K562 (cell line): Measurements from ENCODE around the gene MTERF2. TPM values are rescaled to one million over a fixed set of nuclear protein-coding genes. Genes with fewer than 3 reads are reported as not detected.
A peak's percentile ranks its signal among the peaks of the same experiment; 100 is the strongest.

ENCODE experiments used
- E2F5 ChIP-seq: sonication (generic); formaldehyde crosslinking; IDR thresholded peaks from 2 replicates; pipeline ENCODE4 v1.8.0; 2022; ENCODE audit warnings: mild to moderate bottlenecking, missing genetic modification reagents
- EP300 ChIP-seq: IDR thresholded peaks from 2 replicates; pipeline ENCODE4 v1.6.1; 2012; ENCODE audit warnings: low read length, improper control_type of control experiment
- ERF ChIP-seq: fragments of 450-650 bp; formaldehyde crosslinking; IDR thresholded peaks from 2 replicates; pipeline ENCODE4 v1.4.0; 2020; ENCODE audit warnings: mild to moderate bottlenecking, mixed read lengths
- HNRNPLL ChIP-seq: fragments of 200-400 bp; formaldehyde crosslinking; IDR thresholded peaks from 2 replicates; pipeline ENCODE4 v1.6.1; 2017; ENCODE audit warnings: low read length, low read depth, mild to moderate bottlenecking; ENCODE audit not compliant: poor library complexity, severe bottlenecking
- KDM5B ChIP-seq: fragments of 200-600 bp; sonication (generic); IDR thresholded peaks from 2 replicates; pipeline ENCODE4 v1.6.1; 2012; ENCODE audit warnings: low read depth, mild to moderate bottlenecking, moderate library complexity, low read length, control low read depth, inconsistent platforms; ENCODE audit not compliant: insufficient replicate concordance
- MBD1 ChIP-seq: fragments of 250-450 bp; sonication (Bioruptor Pico); IDR thresholded peaks from 2 replicates; pipeline ENCODE4 v1.8.0; 2022; ENCODE audit warnings: inconsistent platforms
- MCM3 ChIP-seq: fragments of 450-650 bp; IDR thresholded peaks from 2 replicates; pipeline ENCODE4 v1.6.1; 2016
- MYBL2 ChIP-seq, 2 experiments: fragments of 450-650 bp in 1 of 2; sonication (generic) in 1 of 2; formaldehyde crosslinking in 1 of 2; IDR thresholded peaks; 2 replicates each; pipeline versions ENCODE4 v1.6.1 to v1.8.1; 2017 to 2022; ENCODE audit warnings: borderline replicate concordance in 1 of 2, inconsistent platforms in 1 of 2, low read depth in 1 of 2, mild to moderate bottlenecking in 1 of 2, missing genetic modification reagents in 1 of 2, moderate library complexity in 1 of 2
- NFIC ChIP-seq: fragments of 450-650 bp; IDR thresholded peaks from 2 replicates; pipeline ENCODE4 v1.6.1; 2017; ENCODE audit warnings: mild to moderate bottlenecking, inconsistent platforms
- PBX2 ChIP-seq, 2 experiments: IDR thresholded peaks in 1 of 2; conservative IDR thresholded peaks in 1 of 2; 2 replicates each; pipeline ENCODE4 v1.6.1; 2016; ENCODE audit warnings: low read depth in 2 of 2, mild to moderate bottlenecking in 1 of 2, missing compliant biosample characterization in 1 of 2, missing genetic modification characterization in 1 of 2, moderate library complexity in 1 of 2
- SMAD1 ChIP-seq: fragments of 150-350 bp; IDR thresholded peaks from 2 replicates; pipeline ENCODE4 v1.6.1; 2014; ENCODE audit warnings: low read length, low read depth; ENCODE audit not compliant: partially characterized antibody
- SMARCB1 ChIP-seq: IDR thresholded peaks from 2 replicates; pipeline ENCODE4 v1.6.1; 2011; ENCODE audit warnings: improper control_type of control experiment, low read depth; ENCODE audit not compliant: insufficient read length
- STAT5B ChIP-seq: fragments of 250-450 bp; sonication (Bioruptor Pico); IDR thresholded peaks from 2 replicates; pipeline ENCODE4 v1.8.0; 2021; ENCODE audit warnings: mild to moderate bottlenecking, inconsistent platforms
- TCF7 ChIP-seq: sonication (generic); IDR thresholded peaks from 2 replicates; pipeline ENCODE4 v1.6.1; 2016; ENCODE audit warnings: antibody characterized with exemption, borderline replicate concordance
- ZBTB17 ChIP-seq: fragments of 450-650 bp; formaldehyde crosslinking; IDR thresholded peaks from 2 replicates; pipeline ENCODE4 v1.4.0; 2020; ENCODE audit warnings: mild to moderate bottlenecking
- ZEB2 ChIP-seq: fragments of 450-650 bp; IDR thresholded peaks from 2 replicates; pipeline ENCODE4 v1.6.1; 2016
- ZNF217 ChIP-seq: sonication (generic); formaldehyde crosslinking; IDR thresholded peaks from 2 replicates; pipeline ENCODE4 v1.8.0; 2022; ENCODE audit warnings: mild to moderate bottlenecking, missing genetic modification reagents
- ZNF384 ChIP-seq: IDR thresholded peaks from 2 replicates; pipeline ENCODE4 v1.6.1; 2012; ENCODE audit warnings: low read depth, low read length, improper control_type of control experiment
- polyA plus RNA-seq, 8 experiments: library from polyadenylated mRNA; depleted of rRNA in 4 of 8; stranded (reverse) in 5 of 8; unstranded in 3 of 8; fragments of >200 nt; fragmentation: Nextera tagmentation in 2 of 8; fragmentation: Illumina TruSeq in 1 of 8; extraction: Ambion mirVana in 2 of 8; extraction: Trizol in 1 of 8; gene quantifications; 2 replicates each; pipeline versions ENCODE4 v1.2.1 to v1.2.3, GENCODE V29; 2011 to 2014; ENCODE audit warnings: inconsistent platforms in 1 of 8, missing spikeins in 1 of 8
- total RNA-seq, 7 experiments: library from RNA; depleted of rRNA in 6 of 7; stranded (reverse); fragments of >200 nt in 6 of 7; fragmentation: Illumina TruSeq in 2 of 7; extraction: Trizol in 2 of 7; gene quantifications; 2 replicates each; pipeline versions ENCODE4 v1.2.1 to v1.2.3, GENCODE V29; 2011 to 2021; ENCODE audit warnings: low replicate concordance in 1 of 7
- TF ChIP-seq, protein P1 (sequence below): fragments of 250-450 bp; sonication (Bioruptor Pico); IDR thresholded peaks from 2 replicates; pipeline ENCODE4 v1.6.1; 2021; ENCODE audit warnings: mild to moderate bottlenecking
- TF ChIP-seq, protein P2 (sequence below): fragments of 450-650 bp; formaldehyde crosslinking; IDR thresholded peaks from 2 replicates; pipeline ENCODE4 v1.4.0; 2020; ENCODE audit warnings: mild to moderate bottlenecking, moderate library complexity

The MTERF2 gene
- total and polyA plus RNA-seq, 9 of the 15 experiments (the other 6 are each of a cell fraction or from before 2014, with no cell fraction given) = 10.0 to 63.2 (median 33.2) TPM

- TF ChIP-seq NFIC = peak; percentile 91
- no peak for TF ChIP-seq HNRNPLL
- TF ChIP-seq, protein P1, sequence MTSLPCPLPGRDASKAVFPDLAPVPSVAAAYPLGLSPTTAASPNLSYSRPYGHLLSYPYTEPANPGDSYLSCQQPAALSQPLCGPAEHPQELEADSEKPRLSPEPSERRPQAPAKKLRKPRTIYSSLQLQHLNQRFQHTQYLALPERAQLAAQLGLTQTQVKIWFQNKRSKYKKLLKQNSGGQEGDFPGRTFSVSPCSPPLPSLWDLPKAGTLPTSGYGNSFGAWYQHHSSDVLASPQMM = no peak
- no peak for TF ChIP-seq STAT5B
- TF ChIP-seq ZBTB17 (CRISPR knock-in tag) = no peak
- TF ChIP-seq ERF (CRISPR knock-in tag) = no peak
- TF ChIP-seq ZNF217 (CRISPR knock-in tag) = no peak
- TF ChIP-seq PBX2 (CRISPR knock-in tag; IDR thresholded peaks at IDR 0.05; ENCODE audit: low read depth) = no peak
- 0 out of 2 replicates have a peak, but pooled peaks have one; percentile 15 for TF ChIP-seq PBX2 (tag; conservative IDR thresholded peaks at IDR 0.05; ENCODE audit: low read depth)
- no peak for TF ChIP-seq ZNF384
- TF ChIP-seq, protein P2, sequence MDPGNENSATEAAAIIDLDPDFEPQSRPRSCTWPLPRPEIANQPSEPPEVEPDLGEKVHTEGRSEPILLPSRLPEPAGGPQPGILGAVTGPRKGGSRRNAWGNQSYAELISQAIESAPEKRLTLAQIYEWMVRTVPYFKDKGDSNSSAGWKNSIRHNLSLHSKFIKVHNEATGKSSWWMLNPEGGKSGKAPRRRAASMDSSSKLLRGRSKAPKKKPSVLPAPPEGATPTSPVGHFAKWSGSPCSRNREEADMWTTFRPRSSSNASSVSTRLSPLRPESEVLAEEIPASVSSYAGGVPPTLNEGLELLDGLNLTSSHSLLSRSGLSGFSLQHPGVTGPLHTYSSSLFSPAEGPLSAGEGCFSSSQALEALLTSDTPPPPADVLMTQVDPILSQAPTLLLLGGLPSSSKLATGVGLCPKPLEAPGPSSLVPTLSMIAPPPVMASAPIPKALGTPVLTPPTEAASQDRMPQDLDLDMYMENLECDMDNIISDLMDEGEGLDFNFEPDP (CRISPR knock-in tag) = no peak
- no peak for TF ChIP-seq E2F5 (CRISPR knock-in tag)
- no peak for TF ChIP-seq SMAD1
- TF ChIP-seq KDM5B = no peak
- TF ChIP-seq MYBL2 (IDR thresholded peaks at IDR 0.05; ENCODE audit: low read depth) = peak; percentile 36; the same call in 1 of the 2 replicates
- no peak for TF ChIP-seq MYBL2 (CRISPR knock-in tag; IDR thresholded peaks at IDR 0.05; ENCODE audit: borderline replicate concordance)
- no peak for TF ChIP-seq TCF7
- 0 out of 2 replicates have a peak, but pooled peaks have one; percentile 30 for TF ChIP-seq ZEB2
- peak; percentile 45 for TF ChIP-seq SMARCB1
- TF ChIP-seq EP300 = 0 out of 2 replicates have a peak, but pooled peaks have one; percentile 26
- no peak for TF ChIP-seq MBD1
- no peak for TF ChIP-seq MCM3
These were observed 8.7 kb downstream of the MTERF2 start (continued) for GRCh38 chr12:106978035-106978800.
